Activated T-cell treated with anti-CD3 and anti-CD28 coated beads, Interleukin-2, amount 50 U/mL, for 72 hours (primary cell): Measurements from ENCODE around the gene DNAJC6. TPM values are rescaled to one million over a fixed set of nuclear protein-coding genes. Genes with fewer than 3 reads are reported as not detected.
"Not testable (repeated sequence)": the region's sequence is repeated elsewhere in the genome, so short reads cannot be mapped to it uniquely, and the experiment has no call there.

Experiments
- ATAC-seq, 2 donors: fragments of 150-1000 bp; cut with Tn5 transposase; replicated peaks in 1 of 2; 2 replicates each; pipeline ENCODE4 v1.10.0; 2021; ENCODE audit warnings: moderate library complexity in 2 of 2, mild to moderate bottlenecking in 1 of 2
- DNase-seq, 2 donors: peaks; one replicate each; pipeline ENCODE4 v3.0.0; 2021 to 2022; ENCODE audit warnings: mixed read lengths in 1 of 2
- H3K27ac Mint-ChIP-seq: one replicate; pipeline ENCODE4 v1.8.0; 2022; ENCODE audit warnings: mild to moderate bottlenecking, moderate library complexity, mixed read lengths
- H3K27me3 Mint-ChIP-seq: one replicate; pipeline ENCODE4 v1.8.0; 2022; ENCODE audit warnings: low read depth, mixed read lengths
- H3K36me3 Mint-ChIP-seq, 2 donors: one replicate each; pipeline ENCODE4 v1.8.0; 2022; ENCODE audit warnings: mixed read lengths in 2 of 2, mild to moderate bottlenecking in 1 of 2; ENCODE audit not compliant: insufficient read depth in 2 of 2
- H3K4me1 Mint-ChIP-seq: one replicate; pipeline ENCODE4 v1.8.0; 2022; ENCODE audit warnings: low read depth, mixed read lengths
- H3K4me3 Mint-ChIP-seq, 2 donors: one replicate each; pipeline ENCODE4 v1.8.0; 2022; ENCODE audit warnings: mild to moderate bottlenecking in 2 of 2, mixed read lengths in 2 of 2, moderate library complexity in 2 of 2
- H3K9me3 Mint-ChIP-seq, 2 donors: one replicate each; pipeline ENCODE4 v1.8.0; 2022; ENCODE audit warnings: mixed read lengths in 2 of 2
- total RNA-seq, 2 donors: library from RNA; stranded (reverse); gene quantifications; one replicate each; pipeline ENCODE4 v1.2.3, GENCODE V29; 2022

DNAJC6 gene
- total RNA-seq, 2 donors from 2014 or later: 2.3 to 3.1 TPM

DNA sequence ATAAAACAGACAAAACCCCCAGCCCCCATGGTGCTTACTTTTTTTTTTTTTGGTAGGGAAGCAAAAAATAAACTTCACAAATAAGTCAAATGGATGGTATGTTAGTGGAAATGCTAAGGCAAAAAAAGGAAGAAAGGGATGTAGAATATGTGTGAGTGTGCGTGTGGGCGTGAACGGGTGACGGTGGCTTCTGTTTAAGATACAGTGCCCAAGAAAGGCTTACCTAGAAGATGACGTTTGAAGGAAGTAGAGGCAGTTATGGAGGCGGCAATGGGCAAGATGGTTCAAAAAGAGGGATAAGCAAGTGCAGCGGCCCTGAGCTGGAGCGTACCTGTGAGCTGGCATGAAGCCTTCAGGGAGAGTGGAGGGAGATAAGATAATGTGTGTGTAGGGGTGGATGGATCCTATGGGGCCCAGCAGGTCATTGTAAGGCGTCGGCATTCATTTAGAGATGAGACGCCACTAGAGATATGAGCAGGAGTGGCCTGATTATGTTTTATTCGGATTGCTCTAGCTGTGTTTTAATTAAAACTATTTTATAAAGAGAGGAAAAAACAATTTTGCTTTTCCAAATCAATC, 131.1 kb downstream of the DNAJC6 start:
- DNase-seq (no peak), ATAC-seq (no peak)
- H3K4me1 Mint-ChIP-seq: no peaks in the 10 kb centered on the region
- H3K27ac Mint-ChIP-seq: no peak overlapping the region
- no peak overlapping the region for H3K4me3 Mint-ChIP-seq
- no peaks in the 10 kb centered on the region for H3K27me3 Mint-ChIP-seq
- H3K36me3 Mint-ChIP-seq: no peaks in the 10 kb centered on the region
- H3K9me3 Mint-ChIP-seq: no peaks in the 10 kb centered on the region

- Mint-ChIP-seq H3K36me3 (no peaks in the 10 kb centered on the region), H3K9me3 (no peaks in the 10 kb centered on the region), H3K27ac (no peak overlapping the region), H3K4me3 (no peak overlapping the region), H3K4me1 (no peaks in the 10 kb centered on the region), H3K27me3 (no peaks in the 10 kb centered on the region)
- ATAC-seq: no peak
- DNase-seq: no peak
These were observed 131.6 kb downstream of the DNAJC6 start for GRCh38 chr1:65440915-65441314.

DNA sequence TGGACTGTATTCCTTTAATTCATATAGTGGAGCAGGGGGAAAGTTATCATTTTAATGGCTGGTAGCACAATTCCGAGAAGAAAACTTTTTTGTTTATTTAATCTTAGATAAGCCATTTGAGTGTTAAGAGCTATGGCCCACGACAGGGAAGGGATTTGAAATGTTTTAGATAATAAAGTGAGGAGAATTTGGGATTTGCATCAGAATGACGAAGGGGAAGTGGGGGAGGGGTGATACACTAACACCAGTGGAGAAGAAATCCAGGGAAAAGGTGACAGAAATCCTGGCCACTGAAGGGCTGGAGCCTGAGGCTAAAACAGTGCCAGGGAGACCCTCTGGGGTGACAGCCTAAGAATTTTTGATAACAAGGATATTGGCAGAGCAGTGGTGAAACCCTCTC, 132.1 kb downstream of the DNAJC6 start:
- DNase-seq (no peak), ATAC-seq (no peak)
- no peak overlapping the region for H3K27ac Mint-ChIP-seq
- no peaks in the 10 kb centered on the region for H3K27me3 Mint-ChIP-seq
- no peaks in the 10 kb centered on the region for H3K4me1 Mint-ChIP-seq
- no peaks in the 10 kb centered on the region for H3K9me3 Mint-ChIP-seq
- H3K36me3 Mint-ChIP-seq: no peaks in the 10 kb centered on the region
- no peak overlapping the region for H3K4me3 Mint-ChIP-seq

DNA sequence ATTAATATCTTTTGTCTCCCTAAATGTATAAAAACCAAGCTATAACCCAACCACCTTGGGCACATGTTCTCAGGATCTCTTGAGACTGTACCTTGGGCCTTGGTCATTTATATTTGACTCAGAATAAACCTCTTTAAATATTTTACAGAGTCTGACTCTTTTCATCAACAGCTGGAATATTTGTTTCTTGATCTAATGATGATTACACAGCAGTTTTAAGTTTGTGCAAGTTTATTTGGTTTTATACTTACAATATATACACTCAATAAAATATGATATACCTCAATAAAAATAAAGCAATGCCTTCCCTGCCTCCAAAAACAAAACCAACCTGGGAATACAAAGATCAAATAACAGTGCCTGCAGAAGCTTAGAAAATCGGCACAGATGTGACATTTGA, 133.1 kb downstream of the DNAJC6 start:
- no peak for ATAC-seq
- H3K27ac Mint-ChIP-seq: no peak overlapping the region
- H3K9me3 Mint-ChIP-seq: no peaks in the 10 kb centered on the region
- H3K36me3 Mint-ChIP-seq: no peaks in the 10 kb centered on the region
- no peak overlapping the region for H3K4me3 Mint-ChIP-seq
- no peaks in the 10 kb centered on the region for H3K4me1 Mint-ChIP-seq
- no peaks in the 10 kb centered on the region for H3K27me3 Mint-ChIP-seq
- DNase-seq: no peak

GRCh38 chr1:65443647-65444046, 134.3 kb downstream of the DNAJC6 start:
- DNase-seq: no peak
- ATAC-seq: no peak
- Mint-ChIP-seq H3K27me3 (no peaks in the 10 kb centered on the region), H3K9me3 (no peaks in the 10 kb centered on the region), H3K4me1 (no peaks in the 10 kb centered on the region), H3K4me3 (no peak overlapping the region), H3K36me3 (no peaks in the 10 kb centered on the region), H3K27ac (no peak overlapping the region)

- ATAC-seq (no peak), DNase-seq (no peak)
- H3K36me3 Mint-ChIP-seq: no peaks in the 10 kb centered on the region
- no peaks in the 10 kb centered on the region for H3K4me1 Mint-ChIP-seq
- H3K9me3 Mint-ChIP-seq: no peaks in the 10 kb centered on the region
- H3K4me3 Mint-ChIP-seq: no peak overlapping the region
- H3K27ac Mint-ChIP-seq: no peak overlapping the region
- no peaks in the 10 kb centered on the region for H3K27me3 Mint-ChIP-seq
These were observed 134.8 kb downstream of the DNAJC6 start for GRCh38 chr1:65444128-65444640.

GRCh38 chr1:65445837-65446236, 136.5 kb downstream of the DNAJC6 start:
- Mint-ChIP-seq H3K27me3 (no peaks in the 10 kb centered on the region), H3K4me1 (no peaks in the 10 kb centered on the region)
- no peak for ATAC-seq

DNA sequence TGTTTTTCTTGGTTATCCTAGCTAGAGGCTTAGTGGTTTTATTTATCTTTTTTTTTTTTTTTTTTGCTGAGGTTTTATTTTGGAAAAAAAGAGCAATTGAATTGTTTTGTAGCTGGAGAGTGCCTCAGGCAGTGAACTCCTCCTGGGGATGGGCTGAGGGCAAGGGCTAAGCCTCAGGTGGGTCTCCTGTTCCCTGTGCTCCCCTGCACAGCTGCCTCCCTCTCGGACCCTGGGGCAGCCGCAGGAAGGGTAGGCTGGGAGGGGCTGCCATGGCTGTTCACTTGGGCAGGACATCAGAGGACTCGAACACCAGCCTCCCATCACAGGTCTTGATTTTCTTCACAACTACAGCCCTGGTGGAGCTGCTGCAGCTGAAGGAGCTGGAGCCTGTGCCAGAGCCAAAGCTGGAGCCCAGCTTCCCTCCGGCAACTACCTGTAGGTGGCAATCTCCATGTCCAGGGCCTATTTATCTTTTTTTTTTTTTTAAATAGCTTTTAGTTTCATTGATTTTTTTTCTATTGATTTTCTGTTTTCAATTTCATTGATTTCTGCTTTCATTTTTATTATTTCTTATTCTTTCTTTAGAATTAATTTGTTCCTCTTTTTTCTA, 140.0 kb downstream of the DNAJC6 start:
- Mint-ChIP-seq H3K4me1 (no peaks in the 10 kb centered on the region), H3K27ac (no peak overlapping the region), H3K27me3 (no peaks in the 10 kb centered on the region), H3K36me3 (peaks cover 0 to 2% of the 10 kb centered on the region in 2 donors), H3K4me3 (no peak overlapping the region), H3K9me3 (peaks cover 0 to 4% of the 10 kb centered on the region in 2 donors)
- no peak for DNase-seq
- ATAC-seq: no peak

More at GRCh38 chr1:65445837-65446236, 136.5 kb downstream of the DNAJC6 start:
- H3K27ac Mint-ChIP-seq: no peak overlapping the region
- H3K9me3 Mint-ChIP-seq: no peaks in the 10 kb centered on the region
- no peak overlapping the region for H3K4me3 Mint-ChIP-seq
- DNase-seq: no peak
- no peaks in the 10 kb centered on the region for H3K36me3 Mint-ChIP-seq

- H3K27me3 Mint-ChIP-seq, ATAC-seq, H3K36me3 Mint-ChIP-seq, H3K4me3 Mint-ChIP-seq, H3K27ac Mint-ChIP-seq, DNase-seq, H3K9me3 Mint-ChIP-seq: not testable (repeated sequence)
- peaks cover 15% of the 10 kb centered on the region for H3K4me1 Mint-ChIP-seq
These were observed 146.3 kb downstream of the DNAJC6 start for GRCh38 chr1:65455678-65456077.

DNA sequence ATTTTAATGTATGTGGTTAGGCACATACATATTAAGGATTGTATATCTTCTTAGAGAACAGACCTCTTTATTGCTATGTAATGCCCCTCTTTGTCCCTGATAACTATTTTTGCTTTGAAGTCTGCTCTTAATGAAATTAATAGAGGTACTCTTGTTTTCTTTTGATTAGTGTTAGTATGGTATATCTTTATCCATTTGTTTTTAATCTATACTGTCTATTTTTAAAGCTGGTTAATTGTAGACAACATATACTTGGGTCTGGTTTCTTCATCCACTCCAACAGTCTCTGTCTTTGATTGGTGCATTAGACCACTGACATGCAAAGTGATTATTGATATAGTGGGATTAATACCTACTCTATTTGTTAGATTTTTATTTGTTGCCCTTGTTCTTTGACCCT, 147.1 kb downstream of the DNAJC6 start:
- Mint-ChIP-seq H3K9me3 (peaks cover 7 to 9% of the 10 kb centered on the region in 2 donors), H3K4me3 (no peak overlapping the region), H3K27ac (no peak overlapping the region), H3K27me3 (no peaks in the 10 kb centered on the region), H3K36me3 (peaks cover 0 to 8% of the 10 kb centered on the region in 2 donors), H3K4me1 (peaks cover 15% of the 10 kb centered on the region)
- ATAC-seq (no peak), DNase-seq (no peak)

DNA sequence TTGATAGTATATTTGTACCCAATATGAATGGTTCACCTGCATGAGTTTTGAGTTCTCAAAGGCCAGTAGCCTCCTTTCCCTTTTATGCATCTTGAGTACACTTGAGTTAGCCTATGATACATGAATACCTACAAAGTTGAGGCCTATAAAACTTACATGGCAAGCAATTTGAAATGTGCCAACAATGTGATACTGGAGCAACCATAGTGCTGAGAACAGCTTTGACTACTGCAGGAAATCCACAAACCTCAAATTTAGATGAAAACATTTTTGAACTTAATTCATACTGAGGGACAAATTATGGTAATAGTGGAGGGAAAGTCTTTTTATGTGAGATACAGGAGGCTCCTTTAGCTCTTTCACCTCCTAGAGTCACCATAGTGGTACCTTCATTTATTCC, 148.5 kb downstream of the DNAJC6 start:
- peaks cover 15% of the 10 kb centered on the region for H3K4me1 Mint-ChIP-seq
- H3K27me3 Mint-ChIP-seq: no peaks in the 10 kb centered on the region
- no peak overlapping the region for H3K27ac Mint-ChIP-seq
- DNase-seq: no peak
- peaks cover 0 to 8% of the 10 kb centered on the region in 2 donors for H3K36me3 Mint-ChIP-seq
- H3K4me3 Mint-ChIP-seq: no peak overlapping the region
- peaks cover 7 to 9% of the 10 kb centered on the region in 2 donors for H3K9me3 Mint-ChIP-seq
- no peak for ATAC-seq

- ATAC-seq (no peak), DNase-seq (no peak)
- Mint-ChIP-seq H3K27me3 (no peaks in the 10 kb centered on the region), H3K27ac (peak overlapping the region; percentile 25), H3K9me3 (peaks cover 5 to 9% of the 10 kb centered on the region in 2 donors), H3K4me3 (no peak overlapping the region), H3K36me3 (peaks cover 6% of the 10 kb centered on the region in 2 donors), H3K4me1 (peaks cover 15% of the 10 kb centered on the region)
These were observed 149.5 kb downstream of the DNAJC6 start for GRCh38 chr1:65458730-65459396.

DNA sequence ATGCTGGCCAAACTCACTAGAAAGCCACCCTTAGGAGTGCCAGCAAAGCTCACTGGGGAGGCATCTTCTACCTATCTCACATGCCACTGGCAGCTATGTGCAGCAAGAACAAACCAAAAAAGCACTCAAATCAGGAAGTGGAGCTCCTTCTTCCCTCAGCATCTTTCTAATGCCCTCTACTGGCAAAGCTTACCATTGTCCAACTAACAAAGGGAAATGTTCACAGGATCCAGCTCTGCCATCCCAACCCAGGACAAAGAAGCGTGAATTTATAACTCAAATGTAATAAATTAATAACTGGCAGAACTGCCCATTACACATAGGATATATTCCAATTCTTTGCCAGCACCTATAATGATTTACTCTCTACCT, 150.0 kb downstream of the DNAJC6 start:
- Mint-ChIP-seq H3K9me3 (peaks cover 5 to 9% of the 10 kb centered on the region in 2 donors), H3K36me3 (peaks cover 6 to 7% of the 10 kb centered on the region in 2 donors), H3K27ac (no peak overlapping the region), H3K4me1 (peaks cover 15% of the 10 kb centered on the region), H3K4me3 (no peak overlapping the region), H3K27me3 (no peaks in the 10 kb centered on the region)
- ATAC-seq: peak in 1 of 2 donors; percentile 20
- DNase-seq: no peak
